Activated CD8-positive, alpha-beta memory T cell treated with anti-CD3 and anti-CD28 coated beads, Interleukin-2, amount 50 U/mL, for 24 hours (primary cell): ENCODE data around the gene CIITA.
"Not testable (repeated sequence)": the region's sequence is repeated elsewhere in the genome, so short reads cannot be mapped to it uniquely, and the experiment has no call there.

ENCODE experiments used
- DNase-seq: peaks from one replicate; pipeline ENCODE4 v3.0.0-alpha.2; 2020; ENCODE audit errors: extremely low read depth

The CIITA gene

DNA sequence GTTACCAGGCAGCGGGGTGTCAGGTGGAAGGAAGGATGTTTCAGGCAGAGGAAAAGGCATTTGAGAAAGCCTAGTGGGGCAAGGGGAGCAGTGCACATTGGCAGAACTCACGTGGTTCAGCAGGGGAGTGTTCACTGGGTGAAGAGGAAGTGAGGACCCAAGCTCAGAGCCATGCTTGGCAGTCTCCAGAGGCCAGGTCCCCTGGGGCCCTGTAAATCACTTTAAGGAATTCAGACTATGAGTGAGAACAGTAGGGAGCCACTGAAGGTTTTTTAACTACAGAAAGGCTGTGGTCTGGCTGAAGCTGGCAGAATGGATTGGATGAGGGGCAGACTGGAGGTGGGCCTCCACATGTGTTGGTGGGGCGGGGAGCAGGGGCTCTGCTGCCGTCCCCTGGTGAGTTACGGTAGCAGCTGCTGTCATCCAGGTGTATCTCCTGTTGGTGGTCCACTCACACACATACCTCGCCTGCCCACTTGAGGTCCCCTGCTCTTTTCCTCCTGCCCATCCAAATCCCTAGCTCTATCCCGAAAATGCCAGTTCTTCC lies 72.5 kb downstream of the CIITA start:
- DNase-seq = no peak

DNA sequence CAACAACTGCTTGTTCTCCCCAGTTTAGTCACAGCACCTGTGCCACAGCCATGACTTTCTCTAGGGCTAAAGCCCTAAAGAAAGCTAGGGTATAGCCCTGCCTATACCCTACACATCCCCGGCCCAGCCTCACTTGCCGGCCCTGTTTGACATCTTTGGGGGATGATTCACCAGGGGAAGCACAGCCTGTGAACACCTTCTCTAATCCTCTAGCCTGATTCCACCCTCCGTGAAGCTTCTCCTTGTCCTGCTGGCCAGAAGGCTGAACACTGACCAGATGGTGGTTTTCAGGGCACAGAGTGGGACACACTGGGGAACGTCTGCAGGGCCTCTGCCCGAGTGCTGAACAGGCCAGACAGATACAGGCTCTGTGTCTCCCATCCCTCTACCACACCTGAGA lies 73.4 kb downstream of the CIITA start:
- no peak for DNase-seq

DNA sequence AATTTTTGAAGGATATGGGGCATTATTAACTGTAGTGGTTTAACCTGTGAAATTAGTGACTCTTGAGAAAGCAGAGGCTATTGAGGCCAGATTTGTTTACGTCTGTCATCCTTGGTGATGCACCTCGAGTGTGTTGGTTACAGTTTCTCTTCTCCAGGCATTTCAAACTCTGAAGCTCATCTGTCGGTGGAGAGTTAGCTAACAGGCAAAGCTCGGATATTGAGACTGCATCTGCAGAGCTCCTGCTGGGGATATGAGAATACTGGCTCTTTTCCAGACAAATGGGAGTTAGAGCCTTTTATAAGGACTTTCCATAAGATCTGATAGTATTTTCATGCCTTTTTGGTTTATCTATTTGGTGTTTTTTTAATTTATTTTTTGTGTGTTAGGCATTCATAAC lies 74.0 kb downstream of the CIITA start:
- no peak for DNase-seq

DNA sequence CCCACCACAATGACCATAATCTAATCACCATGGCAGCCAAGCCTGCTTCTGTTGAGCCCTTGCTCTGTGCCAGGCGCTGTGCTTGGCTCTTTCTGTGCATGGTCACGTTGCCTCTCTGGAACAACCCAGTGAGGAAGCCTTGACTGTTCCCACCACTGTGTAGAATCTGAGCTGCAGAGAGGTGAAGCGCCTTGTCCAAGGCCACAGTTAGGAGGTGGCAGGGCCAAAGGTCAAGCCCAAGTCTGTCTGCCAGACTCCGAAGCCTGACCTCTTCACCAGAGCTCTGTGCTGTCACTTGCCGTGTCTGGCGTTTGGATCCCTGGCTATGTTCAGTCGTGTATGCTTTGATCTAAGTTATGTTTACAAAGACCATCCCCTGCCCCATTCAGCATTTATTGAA lies 77.9 kb downstream of the CIITA start:
- no peak for DNase-seq

DNA sequence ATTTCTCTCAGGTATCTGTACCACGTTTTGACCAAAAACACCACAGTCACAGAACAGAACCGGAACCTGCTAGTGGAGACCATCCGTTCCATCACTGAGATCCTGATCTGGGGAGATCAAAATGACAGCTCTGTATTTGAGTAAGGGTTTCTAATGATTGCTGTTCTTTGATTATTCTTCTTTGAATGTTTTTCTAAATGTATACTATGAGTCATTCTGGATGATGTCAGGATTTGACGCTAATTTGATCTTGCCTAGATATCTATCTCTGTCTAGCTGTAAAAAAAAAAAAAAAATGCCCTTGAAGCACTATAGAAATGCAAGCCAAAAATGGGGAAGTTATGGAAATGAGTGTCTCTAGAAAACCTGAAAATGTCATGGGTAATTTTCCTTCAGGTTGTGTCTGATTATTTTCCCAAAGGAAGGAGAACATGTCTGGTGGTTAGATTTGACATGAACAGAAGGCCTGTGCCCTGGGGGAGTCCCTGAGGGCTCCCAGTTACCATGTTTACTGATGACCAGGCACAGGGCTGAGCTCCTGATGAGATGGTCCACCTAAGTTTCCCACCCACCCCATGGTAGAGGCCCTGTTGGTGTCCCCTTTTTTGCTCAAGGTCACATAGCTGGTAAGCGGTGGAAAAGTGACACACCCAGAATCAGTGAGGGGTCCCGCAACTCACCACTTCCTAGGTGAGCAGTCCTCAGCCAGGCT lies 80.9 kb downstream of the CIITA start:
- no peak for DNase-seq

DNA sequence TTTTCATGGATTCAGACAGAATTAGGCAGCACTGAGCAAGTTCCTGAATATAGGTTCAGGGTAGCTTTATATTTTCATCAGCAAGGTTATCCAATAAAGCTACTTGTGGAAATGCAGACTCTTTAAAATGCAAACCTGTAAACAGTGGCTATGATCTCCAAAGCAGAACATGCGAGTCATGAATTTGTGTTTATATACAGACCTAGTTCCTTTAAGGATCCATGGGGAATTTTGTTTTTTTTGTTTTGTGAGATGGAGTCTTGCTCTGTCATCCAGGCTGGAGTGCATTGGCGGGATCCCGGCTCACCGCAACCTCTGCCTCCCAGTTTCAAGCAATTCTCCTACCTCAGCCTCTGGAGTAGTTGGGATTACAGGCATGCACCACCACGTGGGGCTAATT lies 82.2 kb downstream of the CIITA start:
- no peak for DNase-seq

DNA sequence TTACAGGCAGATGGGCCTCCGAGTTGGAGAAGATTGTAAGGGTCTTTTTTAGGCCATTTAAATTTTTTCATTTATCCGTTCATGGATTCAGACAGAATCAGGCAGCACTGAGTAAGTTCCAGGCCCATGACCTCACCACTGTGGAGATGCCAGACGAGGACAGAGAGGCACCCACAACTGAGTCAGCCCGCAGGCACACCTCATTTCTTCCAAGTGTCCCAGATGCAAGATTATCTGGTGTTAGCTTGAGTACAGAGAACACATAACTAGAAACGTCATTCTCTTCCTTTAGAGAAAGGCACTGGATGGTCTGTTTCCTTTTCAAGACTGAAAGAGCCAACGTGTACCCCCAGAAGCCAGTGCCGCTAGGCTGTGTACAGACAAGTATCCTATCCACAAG lies 84.2 kb downstream of the CIITA start:
- DNase-seq = no peak

DNA sequence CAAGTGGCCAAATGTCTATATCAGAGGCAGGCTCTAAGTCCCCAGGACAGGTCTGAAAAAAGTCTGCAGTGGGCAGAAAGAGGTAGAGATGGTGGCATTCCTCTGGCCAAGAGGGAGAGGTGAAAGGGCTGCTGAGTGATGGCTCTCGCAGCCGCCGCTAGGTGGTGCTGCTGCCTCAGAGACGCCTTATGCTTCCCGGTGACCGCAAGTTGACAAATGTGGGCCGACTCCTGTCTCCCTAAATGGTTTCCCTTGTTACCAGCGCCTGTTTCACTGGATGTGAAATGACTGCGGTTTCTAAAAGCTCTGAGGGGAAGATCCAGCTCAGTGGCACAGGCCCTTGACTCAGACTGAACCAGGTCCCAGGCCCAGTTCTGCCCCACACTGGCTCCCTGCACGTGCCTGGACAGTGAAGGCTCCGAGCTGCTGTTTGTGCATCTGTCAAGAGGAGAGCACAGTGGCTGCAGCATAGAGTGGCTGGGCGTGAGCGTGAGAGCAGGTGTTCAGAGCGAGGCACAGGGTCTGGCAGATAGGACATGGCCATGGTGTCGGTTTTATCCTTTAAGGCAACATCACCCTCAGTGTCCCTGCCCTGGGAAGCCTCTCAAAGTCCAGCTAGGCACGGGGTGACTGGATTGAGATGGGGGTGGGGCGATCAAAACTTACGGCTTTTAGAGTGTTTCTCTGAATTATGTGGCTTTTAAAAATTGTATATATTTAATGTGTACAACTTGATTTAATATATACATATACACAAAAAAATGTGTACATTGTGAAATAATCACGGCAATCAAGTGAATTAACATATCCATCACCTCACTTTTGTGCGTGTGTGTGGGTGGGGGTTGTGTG lies 87.3 kb downstream of the CIITA start:
- peak; percentile 59 for DNase-seq

DNA sequence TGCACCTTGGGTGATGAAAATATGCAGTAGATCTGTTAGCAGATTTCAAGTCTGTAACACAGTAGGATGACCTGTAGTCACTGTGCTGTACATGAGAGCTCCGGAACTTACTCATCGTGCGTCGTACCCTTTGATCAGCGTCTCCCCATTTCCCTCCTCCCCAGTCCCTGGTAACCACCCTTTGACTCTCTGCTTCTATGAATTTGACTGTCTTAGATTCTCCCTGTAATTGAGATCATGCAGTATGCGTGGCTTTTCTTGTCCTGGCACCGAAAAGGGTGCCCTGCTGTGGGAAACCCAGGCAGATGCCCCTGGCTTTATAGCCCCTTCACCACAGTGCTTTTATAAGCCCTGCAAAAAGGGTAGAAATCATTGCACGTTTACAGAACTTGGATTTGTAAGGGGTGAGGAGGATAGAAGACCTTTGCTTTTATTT lies 87.9 kb downstream of the CIITA start:
- no peak for DNase-seq

DNA sequence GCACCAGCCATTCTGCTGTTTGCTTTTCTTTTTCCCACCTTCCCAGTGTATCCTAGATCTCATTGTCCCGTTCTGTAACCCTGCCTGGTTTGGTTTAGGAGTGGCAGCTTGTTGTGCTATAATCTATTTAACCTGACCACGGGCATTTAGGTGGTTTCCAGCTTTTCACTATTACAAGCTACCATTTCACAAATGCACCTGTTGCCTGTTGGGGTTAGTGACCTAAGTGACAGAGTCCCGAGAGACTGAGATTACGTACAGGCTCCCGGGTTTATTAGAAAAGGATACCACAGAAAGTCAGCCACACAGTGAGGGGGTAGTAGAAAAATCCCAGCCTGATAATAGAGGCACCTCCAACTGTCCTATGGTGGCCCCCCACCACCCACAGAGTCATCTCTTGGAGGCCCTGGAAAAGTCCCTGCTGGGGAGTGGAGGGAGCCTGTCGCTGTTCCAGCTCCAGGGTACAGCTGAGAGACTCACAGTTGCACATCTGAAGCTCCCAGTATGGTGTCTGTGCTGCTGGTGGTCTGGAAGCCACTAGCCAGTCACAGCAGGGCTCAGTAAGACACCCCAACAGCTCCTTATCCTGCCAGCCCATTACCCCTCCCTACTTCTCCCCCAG lies 88.5 kb downstream of the CIITA start:
- DNase-seq = no peak

DNA sequence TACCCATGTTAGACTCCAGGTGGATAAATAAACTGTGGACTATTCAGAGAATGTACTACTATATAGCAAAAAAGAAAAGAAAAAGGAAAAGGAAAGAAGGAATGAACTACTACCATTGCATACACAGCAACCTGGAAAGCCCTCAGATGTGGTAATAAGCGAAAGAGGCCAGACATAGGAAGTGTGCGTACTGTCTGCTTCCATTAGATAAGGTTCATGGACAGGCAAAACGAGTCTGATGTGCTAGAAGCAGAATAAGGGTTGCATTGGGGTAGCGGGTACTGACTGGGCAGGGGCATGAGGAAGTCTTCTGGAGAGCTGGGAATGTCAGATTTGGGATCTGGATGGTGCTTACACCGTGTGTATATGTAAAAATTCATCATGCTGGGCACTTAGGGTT lies 89.1 kb downstream of the CIITA start:
- DNase-seq = no peak

DNA sequence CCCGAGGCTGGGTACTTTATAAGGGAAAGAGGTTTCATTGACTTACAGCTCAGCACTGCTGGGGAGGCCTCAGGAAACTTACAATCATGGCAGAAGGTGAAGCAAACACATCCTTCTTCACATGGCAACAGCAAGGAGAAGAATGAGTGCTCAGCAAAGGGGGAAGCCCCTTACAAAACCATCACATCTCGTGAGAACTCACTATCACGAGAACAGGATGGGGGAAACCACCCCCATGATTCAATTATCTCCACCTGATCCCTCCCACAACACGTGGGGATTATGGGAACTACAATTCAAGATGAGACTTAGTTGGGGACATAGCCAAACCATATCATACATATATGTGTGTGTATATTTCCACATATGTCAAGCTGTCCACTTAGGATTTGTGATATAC lies 89.6 kb downstream of the CIITA start:
- not testable (repeated sequence) for DNase-seq

DNA sequence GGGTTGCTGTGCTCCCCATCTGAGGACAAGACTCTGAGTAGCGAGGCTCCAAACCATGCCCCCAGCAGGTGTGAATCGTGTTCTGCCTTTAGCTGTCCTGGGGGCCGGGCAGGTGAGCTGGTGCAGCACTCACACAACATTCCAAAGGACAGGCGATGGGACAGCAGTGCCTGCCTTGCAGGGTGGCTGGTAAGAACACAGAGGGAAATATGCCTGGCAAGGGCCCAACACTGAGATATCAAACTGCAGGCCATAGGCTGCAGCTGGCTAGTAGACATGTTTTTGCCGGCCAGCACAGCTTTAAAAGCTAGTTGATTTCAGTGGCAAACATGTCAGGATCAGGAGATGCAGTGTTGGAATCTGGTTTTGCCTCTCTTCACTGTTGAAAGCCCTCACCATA lies 91.0 kb downstream of the CIITA start:
- no peak for DNase-seq

DNA sequence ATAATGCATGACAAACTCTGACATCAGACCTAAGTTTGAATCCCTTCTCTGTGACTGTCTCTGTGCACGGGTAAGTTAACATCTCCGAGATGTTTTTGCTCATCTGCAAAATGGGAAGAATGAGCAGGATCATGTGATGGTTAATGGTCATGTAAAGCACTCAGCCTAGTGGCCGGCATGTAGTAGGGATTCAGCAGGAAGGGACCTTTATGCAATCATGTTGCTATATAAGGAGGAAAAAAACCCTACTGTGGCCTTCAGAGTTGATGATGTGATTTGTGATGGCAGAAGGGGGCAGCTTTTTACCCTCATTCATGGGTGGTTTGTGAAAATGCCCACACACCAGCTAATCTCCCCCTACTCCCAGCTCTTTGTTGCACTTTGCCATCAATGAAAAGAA lies 91.5 kb downstream of the CIITA start:
- no peak for DNase-seq

DNA sequence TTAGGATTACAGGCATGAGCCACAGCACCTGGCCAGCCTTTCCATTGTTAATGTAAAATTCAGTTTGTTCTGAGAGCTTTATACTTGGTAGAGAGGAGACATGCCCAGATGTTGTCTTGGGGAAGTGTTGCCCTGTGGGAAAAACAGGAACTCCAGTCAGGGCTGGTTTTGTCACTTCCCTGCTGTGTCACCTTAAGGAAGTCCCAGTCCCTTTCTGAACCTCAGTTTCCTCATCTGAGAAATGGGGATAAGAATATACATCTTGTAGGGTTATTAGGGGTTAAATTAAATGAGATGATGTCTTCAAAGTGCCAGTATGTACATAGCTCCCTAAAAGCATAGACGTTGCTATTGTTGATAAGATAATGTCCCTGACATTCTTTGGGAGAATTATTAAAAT lies 92.6 kb downstream of the CIITA start:
- no peak for DNase-seq

DNA sequence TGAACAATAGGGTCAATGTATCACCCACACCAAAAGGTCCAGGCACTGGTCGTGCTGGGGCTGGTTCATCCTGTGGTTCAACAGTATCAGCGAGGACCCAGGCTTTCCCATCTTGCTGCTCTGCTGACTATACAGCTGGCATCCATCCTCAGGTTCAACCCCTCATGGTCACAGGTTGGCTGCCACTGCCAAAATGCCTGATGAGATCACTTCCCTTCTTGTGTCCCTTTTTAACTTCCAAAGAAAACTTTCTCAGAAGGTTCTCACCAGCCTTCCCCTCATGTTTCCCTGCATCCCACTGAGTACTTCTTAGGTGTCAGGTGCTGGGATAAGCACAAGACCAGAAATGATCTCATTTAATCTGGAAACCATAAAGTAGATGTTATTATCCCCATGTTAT lies 93.1 kb downstream of the CIITA start:
- DNase-seq = no peak

DNA sequence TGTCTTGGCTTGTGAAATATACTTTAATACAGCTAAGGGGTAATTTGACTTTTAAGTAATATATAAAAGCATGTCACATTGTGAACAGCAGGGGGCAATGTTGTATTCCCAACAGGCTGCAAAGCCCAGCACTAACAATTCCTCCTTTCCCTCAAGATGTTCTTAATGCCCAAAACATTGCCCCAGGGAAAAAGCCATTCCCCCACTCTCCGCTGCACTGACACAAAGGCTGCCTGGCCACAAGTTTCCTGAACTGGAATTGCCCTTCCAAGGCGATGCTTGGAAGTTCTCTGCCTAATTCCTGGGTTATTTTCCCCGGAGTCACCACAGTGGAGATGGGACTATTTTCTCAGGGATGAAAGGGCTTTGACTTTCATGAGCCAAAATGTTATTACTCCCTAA lies 94.6 kb downstream of the CIITA start:
- DNase-seq = no peak

DNA sequence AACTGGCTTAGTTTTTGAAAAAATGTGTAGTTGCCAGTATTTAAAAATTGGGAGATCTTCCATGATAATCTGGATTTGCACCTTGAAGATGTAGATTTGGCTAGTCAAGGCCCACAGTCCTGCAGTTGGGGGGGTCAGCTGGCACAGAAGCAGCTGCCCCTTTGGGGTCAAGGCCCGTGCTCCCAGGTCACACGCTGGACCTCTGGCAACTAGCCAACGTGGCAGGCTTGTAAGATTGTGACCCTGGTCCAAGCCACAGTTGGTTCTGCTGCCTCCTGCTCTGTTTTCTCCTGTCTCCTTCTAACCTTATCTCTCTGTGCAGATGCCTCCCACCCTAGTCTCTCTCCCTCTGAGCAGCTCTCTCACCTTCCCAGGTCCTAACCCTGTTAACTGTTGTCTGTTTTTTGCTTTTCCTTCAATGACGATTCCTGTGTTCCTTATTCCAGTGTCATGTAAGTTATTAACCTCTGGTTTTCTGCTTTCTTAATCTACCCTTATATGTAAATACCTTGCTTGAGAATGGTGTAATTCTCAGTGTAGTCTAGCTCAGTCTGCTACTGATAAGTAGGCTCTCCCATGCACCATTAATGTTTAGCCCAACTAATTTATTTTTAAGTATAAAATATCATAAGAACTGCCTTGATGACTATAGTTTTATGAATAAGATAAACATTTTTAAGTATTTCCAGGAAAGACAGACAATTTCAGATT lies 95.3 kb downstream of the CIITA start:
- DNase-seq = no peak

DNA sequence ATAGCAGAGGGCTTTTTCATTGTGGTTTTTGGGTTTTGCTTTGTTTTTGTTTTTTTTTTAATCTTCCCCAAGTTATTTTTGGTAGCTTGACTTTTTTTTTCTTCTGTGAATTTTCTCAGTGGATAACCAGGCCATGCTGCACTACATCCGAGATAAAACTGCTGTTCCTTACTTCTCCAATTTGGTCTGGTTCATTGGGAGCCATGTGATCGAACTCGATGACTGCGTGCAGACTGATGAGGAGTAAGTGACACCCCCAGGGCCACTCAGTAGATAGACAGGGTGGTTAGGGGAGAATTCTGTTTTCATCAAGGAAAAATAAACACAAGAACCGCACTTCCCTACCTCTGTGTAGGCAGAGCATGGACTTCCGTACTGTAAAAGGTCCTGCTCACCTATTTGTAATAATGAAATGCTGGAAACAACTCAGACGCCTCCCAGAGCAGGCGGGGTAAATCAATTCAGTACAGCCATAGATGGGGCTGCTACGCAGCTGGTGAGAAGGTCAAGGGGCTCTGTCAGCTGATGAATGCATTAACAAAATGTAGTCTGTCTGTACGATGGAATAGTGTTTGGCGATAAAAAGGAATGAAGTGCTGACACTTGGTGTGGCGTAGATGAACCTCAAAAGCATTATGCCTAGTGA lies 95.9 kb downstream of the CIITA start:
- DNase-seq = no peak

DNA sequence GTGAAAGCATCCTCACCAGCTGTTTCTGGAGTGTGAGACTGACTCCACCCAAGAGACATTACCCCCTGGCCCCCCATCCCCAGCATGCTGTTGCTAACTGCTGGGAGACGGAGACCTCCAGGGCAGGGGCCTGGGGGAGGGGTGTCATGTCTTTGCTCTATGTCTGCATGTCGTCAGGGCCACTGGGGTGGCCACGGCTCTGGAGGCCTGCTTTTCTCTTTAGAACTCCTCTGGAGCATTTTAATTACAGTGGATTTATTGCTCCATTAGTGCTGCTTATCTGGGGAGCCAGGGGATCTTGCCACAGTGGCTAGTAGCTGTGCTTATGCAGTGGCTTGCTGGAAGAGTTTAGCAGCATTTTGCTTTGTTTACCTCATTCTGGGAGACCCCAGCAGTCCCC lies 99.6 kb downstream of the CIITA start:
- no peak for DNase-seq

DNA sequence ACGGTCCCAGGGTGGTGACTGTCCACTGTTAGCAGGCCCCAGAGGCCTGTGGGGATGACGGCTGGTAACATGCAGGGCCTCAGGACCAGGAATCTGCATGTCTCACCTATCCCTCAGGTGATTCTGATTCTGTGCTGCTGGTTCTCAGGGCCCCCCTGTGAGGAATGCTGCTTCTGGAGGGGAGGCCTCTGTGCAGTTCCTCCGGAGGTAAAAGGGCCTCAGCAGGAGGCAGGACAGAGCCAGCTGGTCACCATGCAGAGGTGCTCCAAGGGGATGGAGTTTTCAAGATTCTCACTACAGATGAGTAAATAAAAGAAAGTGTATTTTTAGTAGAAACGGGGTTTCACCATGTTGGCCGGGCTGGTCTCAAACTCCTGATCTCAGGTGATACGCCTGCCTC lies 101.1 kb downstream of the CIITA start:
- no peak for DNase-seq
